GM18907 (cell line): ENCODE data around the gene NOG.
A peak's percentile ranks its signal among the peaks of the same experiment; 100 is the strongest.

ENCODE experiments used
- ATAC-seq: cut with Tn5 transposase; IDR thresholded peaks from one replicate; pipeline ENCODE4 v1.9.1; 2021; ENCODE audit warnings: mild to moderate bottlenecking, moderate library complexity; ENCODE audit not compliant: unreplicated experiment

NOG gene

DNA sequence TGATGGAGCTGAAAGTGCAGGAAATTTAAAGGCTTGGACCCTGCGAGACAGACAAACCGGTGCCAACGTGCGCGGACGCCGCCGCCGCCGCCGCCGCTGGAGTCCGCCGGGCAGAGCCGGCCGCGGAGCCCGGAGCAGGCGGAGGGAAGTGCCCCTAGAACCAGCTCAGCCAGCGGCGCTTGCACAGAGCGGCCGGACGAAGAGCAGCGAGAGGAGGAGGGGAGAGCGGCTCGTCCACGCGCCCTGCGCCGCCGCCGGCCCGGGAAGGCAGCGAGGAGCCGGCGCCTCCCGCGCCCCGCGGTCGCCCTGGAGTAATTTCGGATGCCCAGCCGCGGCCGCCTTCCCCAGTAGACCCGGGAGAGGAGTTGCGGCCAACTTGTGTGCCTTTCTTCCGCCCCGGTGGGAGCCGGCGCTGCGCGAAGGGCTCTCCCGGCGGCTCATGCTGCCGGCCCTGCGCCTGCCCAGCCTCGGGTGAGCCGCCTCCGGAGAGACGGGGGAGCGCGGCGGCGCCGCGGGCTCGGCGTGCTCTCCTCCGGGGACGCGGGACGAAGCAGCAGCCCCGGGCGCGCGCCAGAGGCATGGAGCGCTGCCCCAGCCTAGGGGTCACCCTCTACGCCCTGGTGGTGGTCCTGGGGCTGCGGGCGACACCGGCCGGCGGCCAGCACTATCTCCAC is at the start of gene NOG:
Gene NOG, plus strand, starts transcription at position 54 of the 674 bp plus-strand sequence. Its CDS starts 525 bp downstream, at position 579.
- ATAC-seq, result peak; percentile 53

DNA sequence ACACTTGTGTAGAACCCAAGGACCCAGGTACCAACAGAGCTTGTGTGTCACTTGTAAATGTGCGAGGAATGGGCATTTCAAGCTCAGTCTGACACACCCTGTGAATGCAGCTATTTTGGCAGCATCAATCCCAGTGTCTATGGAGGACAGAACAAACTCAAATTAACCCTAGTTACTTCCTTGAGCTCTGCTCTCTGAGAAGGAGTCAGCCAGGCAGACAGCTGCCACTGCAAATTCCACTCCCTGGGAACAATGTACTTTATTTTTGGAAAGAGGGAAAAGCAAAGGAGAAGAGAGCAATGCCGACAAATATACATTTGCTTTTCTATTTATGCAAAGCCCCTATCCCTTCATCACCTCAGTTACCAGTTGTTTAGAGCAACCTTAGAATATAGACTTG is 48.4 kb upstream of the NOG start:
- no peak for ATAC-seq

GRCh38 chr17:56545930-56546329 is 47.6 kb upstream of the NOG start:
- no peak for ATAC-seq

GRCh38 chr17:56548661-56549060 is 44.8 kb upstream of the NOG start:
- no peak for ATAC-seq

DNA sequence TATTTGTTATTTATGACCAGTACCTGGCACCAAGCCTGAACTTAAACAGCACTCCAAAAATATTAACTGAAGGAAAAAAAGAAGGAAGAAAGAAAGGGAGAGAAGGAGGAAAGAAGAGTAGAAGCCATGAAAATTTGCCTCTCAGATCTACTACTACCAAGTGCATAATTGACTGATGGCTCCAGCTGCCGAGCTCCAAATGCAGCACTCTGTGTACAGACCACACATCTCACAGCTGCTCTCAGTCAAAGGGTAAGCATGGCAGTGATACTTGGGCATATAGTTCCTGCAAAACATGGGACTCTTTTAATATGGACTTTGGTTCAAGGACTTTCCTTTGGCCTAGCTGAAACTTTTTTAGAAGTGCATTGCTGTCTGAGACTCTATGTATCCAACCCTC is 44.0 kb upstream of the NOG start:
- no peak for ATAC-seq

GRCh38 chr17:56557682-56558081 is 35.8 kb upstream of the NOG start:
- ATAC-seq, result no peak

DNA sequence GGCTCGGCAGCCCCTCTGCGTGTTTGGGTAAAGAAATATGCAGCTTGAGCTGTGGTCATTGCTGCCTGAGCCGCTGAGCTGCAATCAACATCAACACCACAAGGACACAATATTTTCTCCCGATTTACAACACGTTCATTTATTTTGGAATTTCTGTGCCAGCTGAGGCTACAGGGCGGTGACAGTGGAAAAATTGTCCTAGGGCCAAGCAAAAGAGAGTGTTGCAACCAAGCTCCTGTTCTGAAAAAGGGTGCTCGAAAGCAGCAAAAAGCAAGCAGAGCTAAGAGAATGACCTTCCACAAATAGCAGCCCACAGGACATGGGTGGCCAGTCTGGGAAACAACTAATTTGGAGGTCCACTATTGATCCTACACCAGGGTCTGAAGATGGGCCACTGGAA is 35.4 kb upstream of the NOG start:
- no peak for ATAC-seq

GRCh38 chr17:56570199-56570598 is 23.3 kb upstream of the NOG start:
- no peak for ATAC-seq

- no peak for ATAC-seq
These were observed 22.0 kb upstream of the NOG start for GRCh38 chr17:56571456-56571855.

DNA sequence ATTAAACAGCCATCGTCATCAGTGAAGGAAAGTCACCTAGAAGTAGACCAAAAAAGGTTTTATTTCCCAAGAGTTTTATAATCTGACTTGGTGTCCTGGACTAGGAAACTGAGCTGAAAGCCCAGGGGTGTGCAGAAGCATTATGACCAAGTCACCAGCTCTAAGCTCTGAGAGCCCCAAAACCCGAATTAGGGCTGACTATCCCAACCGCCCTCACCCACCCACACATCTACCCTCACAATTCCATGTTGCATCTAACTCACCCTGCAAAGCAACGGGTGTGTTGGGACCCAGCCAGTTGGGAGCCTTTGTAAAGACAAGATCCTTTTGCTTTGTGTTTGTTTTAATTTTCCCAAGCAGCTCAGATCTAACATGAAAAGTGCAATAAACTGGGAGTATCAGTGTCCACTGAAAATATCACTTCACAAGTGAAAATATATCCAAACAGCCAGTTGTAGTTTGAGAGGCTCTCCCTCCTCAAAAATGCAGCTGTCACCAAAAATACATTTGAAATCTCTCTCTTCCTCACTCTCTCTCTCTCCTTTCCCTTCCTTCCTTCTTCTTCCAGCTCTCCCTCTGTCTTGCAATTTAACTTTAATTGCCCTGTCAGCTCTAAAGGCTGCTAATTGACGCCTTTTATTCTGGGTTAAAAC is 16.2 kb upstream of the NOG start:
- ATAC-seq, result no peak

- no peak for ATAC-seq
These were observed 15.7 kb upstream of the NOG start for GRCh38 chr17:56577843-56578204.

DNA sequence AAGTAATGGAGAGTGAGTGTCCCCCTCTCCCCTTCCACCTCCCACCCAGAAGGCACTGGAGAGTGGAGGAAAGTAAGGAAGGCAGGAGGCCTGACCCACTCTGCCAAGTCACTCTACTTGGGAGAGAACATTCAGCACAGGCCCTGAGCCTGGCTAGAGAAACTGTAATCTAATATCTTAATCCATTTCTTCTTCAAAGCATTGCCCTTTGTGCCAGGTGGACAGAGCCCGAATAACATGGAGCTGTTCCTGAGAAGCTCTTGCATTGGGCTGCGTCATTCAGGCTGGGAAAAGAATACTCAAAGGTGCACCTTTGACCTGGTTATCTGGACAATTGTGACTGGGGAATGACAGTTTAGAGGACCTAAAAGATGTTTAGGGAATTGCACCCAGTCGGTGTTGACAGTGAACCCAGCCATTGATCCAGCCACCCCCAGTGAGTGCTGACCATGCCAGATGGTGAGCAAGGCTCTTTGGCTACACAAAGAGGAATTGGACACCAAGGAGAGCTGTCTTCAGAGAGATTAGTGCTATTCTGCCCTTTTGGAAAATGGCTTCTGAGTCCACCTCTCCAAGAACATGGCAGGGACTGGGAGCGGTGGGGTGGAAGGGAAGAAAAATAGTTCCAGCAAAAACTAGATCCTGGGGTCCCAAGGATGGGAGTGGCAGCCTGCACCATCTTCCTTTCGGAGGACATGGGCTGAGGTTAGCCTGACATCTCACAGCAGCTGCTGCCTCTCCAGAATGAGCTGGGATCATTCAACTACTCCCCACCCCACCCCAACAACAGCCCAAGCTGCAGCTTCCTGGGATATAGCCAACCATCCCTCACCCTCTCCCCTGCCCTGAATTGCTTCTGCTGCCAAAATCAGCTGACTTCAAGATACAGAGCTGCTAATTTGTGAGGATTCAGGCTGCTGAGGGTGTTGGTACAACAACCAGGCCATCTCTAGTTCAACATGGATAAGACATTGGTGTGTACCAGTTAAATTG is 11.6 kb upstream of the NOG start:
- no peak for ATAC-seq

- ATAC-seq, result no peak
These were observed 9.7 kb upstream of the NOG start for GRCh38 chr17:56583772-56584171.

- ATAC-seq, result no peak
These were observed 6.2 kb upstream of the NOG start for GRCh38 chr17:56587298-56587697.

- peak; percentile 62 for ATAC-seq
These were observed 913 bp upstream of the NOG start for GRCh38 chr17:56592487-56593085.

- ATAC-seq, result peak; percentile 24
These were observed 333 bp upstream of the NOG start for GRCh38 chr17:56593086-56593645.

GRCh38 chr17:56594320-56595107 is 1.0 kb downstream of the NOG start:
- peak; percentile 28 for ATAC-seq

DNA sequence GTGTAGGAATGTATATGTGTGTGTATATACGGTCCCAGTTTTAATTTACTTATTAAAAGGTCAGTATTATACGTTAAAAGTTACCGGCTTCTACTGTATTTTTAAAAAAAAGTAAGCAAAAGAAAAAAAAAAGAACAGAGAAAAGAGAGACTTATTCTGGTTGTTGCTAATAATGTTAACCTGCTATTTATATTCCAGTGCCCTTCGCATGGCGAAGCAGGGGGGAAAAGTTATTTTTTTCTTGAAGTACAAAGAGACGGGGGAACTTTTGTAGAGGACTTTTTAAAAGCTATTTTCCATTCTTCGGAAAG is 1.6 kb downstream of the NOG start:
- ATAC-seq, result no peak

DNA sequence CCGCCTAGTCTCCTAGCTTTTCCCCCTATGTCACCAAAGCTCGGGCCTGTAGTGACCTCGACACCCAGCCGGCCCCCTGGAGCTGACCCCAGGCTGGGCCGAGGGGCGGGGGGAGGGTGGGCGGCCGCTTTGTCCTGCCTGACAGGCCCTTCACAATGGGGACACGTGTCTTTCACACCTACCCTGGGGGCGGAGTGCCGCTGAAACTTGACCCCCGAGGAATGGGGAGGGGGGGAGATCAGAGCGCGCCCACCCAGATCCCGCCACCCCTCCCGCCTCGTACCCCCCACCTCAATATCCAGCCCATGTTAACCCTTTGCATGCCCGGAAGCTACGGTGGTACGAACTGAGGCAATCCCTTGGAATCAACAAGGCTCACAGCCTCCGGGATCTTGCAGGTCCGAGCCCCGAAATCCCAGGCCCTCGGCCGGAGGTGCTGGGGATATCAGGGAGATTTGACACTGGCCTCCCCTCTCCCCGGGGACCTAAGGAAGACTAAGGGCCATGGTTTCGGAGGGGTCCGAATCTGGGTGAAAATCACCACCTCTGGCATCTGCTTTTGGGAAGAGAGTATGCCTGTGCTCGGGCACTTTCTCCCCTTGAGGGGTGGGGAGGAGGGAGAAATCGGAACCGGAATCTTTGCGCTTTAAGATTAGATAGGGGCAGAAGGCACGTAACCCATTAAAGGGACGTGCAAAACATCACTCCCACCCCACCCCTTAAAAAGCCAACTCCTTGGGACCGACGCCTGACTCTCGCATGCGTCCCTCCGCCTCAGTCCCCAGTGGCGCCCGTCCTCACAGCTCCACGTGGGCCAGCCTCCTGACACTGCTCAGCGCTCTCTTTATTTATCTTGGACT is 2.6 kb downstream of the NOG start:
- ATAC-seq, result no peak
